NCI-H187 (cell line): ENCODE data around the gene FBXO24.
A peak's percentile ranks its signal among the peaks of the same experiment; 100 is the strongest.
"Not testable (repeated sequence)": the region's sequence is repeated elsewhere in the genome, so short reads cannot be mapped to it uniquely, and the experiment has no call there.

ENCODE experiments used
- DNase-seq, 2 experiments: peaks; one replicate each; lab custom pipeline; 2025; lab: John Stamatoyannopoulos, UW

Gene FBXO24

DNA sequence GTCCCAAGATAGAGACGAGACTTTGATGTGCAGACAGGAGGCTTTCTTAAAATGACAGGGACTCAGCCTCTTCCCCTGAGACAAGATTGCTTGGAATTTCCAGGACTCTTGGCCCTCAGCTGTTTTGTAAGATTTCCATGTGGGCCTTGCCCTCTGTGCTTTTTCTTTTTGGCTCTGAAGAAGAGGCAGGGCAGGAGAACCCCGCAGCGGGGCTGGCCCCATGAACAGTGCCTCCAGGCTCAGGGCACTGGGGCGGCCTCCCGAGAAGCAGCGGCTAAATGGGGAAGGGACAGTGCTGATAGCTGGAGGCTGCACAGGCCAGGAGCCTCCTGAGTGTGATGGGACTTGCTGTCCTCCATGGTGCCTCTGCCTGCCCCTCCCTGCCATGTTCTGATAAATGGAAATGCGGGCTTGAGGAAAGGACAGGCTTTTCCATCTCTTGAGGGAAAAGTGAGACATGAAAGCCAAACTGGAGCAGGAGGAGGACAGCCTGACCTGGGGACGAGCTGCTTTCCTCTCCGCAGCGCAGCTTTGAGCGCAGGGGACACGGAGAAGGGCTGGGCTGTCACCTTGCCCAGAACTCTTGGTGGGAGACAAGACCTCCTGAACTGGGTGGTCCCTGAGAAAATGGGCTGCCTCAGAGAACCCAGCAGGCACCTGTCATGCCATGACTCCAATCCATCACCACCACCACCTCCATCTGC is 24.5 kb upstream of the FBXO24 start:
- DNase-seq = no peak

DNA sequence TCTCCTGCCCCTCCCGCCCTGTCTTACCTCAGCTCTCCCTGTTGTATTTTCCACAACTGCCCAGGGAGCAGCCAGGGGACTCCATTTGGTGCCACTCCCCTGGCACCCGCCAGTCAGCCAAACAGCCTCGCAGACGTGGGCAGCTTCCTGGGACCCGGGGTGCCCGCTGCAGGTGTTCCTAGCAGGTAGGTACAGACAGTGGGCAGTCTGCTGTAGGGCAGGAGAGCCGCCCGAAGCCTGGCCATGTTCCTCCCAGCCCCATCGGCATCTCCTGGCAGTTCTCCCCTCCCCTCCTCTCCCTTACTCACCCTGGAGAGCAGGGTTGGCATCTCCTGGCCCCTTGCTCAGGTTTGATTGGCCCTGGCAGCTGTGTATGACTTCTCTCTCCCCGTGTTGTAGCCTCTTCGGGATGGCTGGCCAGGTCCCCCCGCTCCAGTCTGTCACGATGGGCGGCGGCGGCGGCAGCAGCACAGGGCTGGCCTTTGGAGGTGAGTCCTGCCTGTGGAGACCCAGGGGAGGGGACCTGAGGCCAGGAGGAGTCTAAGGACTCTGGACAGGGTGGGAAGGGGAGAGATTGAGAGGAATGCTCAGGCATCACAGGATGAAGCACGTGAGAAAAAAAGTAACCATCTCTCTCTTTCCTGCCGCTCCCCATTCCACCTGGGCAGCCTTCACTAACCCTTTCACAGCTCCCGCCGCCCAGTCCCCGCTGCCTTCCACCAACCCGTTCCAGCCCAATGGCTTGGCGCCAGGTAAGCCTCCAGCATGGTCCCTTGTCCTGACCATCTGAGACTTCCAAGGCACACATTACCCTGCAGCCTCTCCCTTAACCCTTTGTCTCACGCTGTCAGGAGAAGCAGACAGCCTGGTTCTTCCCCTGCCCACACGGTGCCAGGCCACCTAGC is 23.7 kb upstream of the FBXO24 start:
- DNase-seq = no peak

DNA sequence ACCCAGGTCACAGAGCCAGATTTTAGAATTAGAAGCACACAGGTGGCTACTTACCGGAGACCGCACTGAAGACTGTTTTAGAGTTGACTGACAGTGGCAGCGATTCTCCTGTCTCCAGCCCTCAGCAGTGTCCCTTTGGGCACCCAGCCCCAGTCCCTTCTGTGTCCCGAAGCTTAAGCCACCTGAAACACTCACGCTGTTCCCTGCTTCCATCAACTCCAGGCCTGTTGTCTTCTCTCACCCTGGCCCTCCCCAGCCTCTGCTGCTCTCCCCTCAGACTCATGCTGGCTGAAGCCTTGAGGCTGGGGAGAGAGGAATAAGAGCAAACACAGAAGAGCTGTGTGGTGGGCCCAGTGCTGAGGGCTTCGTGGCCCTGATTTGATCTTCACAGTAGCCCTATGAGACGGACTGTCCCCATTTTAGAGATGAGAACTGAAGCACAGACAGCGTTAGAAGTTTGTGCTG is 23.0 kb upstream of the FBXO24 start:
- DNase-seq = no peak

DNA sequence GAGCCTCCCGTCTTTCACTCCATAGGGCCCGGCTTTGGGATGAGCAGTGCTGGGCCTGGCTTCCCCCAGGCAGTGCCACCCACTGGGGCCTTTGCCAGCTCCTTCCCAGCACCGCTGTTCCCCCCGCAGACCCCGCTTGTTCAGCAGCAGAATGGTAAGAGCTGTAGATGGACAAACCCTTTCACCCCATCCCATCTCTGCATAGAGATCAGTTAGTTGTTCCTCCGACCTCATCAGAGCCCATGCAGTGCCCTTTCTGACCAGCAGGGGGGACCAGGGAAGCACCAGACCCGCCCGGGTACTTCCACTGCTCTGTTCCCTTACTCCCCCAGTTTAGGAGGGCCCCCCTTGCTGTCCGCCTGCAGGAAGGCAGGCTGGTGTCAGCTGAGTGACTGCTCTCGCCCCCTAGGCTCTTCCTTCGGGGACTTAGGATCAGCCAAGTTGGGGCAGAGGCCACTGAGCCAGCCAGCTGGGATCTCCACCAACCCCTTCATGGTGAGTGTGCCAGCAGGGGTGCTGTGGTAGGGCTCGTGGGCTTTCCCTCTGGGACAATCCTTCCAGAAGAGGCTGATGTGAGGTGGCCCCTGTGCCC is 22.2 kb upstream of the FBXO24 start:
- DNase-seq = peak in 1 of 2 experiments; percentile 43

DNA sequence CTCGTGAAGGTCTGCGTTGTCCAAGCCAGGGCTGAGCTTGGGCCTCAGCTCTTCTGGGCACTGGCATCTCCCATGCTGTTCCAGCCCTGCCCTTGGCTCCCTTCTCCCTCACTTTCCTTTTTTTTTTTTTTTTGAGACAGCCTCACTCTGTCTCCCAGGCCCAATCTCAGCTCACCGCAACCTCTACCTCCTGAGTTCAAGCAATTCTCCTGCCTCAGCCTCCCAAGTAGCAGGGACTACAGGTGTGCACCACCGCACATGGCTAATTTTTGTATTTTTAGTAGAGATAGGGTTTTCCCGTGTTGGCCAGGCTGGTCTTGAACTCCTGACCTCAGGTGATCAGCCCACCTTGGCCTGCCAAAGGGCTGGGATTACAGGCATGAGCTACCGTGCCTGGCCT is 21.7 kb upstream of the FBXO24 start:
- not testable (repeated sequence) for DNase-seq

DNA sequence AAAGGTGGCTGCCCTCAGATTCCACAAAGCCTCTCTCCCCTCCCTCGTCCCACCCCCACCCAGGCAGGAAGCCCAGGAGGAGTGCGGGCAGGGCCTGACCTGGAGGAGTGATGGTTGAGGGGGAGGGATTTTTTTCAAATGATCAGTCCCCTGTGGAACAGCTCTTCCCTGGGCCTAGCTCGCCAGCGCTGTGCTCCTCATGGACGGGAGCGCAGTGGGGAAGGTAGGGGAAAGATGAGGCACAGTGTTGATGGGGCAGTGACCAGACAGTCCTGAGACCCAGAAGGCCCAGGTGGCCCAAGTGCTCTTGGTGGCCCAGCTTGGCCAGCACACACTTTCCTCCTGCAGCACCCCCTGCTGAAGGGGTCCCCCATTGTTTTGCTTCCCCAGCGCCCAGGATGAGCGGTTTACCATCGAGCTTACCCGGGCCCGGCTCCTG is 21.0 kb upstream of the FBXO24 start:
- DNase-seq = no peak

DNA sequence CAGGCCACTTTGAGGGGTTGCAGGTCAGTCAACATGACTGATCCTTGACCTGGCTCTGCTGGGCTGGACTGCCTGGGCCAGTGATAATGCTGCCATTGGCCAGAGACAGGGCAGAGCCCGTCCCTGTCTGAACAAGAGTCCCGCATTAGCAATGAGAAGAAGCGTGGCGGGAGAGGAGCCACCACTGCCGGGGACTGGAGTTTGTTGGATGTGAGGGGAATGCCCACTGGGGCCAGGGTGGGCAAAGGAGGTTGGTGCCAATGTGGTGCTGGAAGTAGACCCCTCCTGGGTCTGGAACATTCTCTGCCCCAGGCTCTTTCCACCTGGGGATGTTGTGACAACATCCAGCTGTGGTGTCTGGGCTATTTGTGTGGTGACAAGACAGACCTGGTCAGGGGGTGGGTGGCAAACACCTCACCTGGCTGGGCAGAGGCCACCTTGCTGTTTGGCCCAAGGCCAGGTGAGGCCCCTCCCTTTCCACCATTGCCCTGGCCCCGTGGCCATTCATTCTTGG is 20.1 kb upstream of the FBXO24 start:
- DNase-seq = no peak

DNA sequence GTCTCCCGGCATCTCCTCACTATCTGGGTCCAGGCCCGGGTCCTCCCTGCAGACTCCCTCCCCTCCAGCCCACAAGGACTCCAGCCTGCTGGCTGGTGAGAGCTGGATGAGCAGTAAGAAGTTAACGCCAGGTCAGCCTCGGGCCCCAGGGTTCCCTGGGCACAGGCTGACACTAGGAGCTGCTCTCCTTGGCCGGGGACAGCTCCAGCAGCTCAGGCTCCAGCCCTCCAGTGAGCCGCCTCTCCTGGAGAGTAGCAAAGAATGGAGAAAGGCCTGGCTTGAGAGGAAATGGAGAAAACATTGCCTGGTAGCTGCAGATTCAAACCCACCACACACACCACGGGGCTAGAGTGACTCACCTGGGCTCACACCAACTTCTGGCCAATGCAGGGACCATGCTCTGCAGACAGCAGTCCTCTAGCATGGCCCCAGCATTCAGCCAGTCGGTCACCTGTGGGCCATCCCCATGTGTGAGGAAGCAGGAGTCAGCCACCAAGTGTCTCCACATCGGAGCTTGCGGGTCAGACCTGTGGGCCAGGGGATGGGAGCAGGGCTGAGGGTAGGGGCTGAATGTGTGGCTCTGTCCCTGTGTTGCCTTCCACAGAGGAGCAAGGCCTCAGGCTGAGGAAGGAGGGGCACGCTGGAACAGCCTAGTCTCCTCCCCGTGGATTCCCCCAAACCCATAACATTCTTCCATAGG is 18.9 kb upstream of the FBXO24 start:
- no peak for DNase-seq

DNA sequence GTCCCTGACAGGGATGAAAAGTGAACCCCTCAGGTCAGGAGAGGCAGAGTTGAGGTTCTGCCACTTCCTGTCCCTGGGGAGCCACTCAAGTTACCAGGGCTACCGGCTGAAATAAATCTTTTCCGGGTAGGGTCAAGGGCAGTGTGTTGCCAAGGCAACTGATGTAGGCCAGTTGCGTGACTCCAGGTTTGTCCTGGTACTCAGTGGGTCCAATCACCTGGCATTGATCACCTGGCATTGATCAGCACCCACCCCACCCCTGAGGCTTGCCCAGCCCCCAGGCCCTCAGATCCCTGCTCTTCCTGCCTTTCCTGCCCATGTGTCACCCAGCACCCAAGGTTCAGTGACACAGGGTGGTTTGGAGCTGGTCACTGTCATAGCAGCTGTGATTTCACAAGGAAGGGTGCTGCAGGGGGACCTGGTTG is 18.4 kb upstream of the FBXO24 start:
- peak in 1 of 2 experiments; percentile 25 for DNase-seq

DNA sequence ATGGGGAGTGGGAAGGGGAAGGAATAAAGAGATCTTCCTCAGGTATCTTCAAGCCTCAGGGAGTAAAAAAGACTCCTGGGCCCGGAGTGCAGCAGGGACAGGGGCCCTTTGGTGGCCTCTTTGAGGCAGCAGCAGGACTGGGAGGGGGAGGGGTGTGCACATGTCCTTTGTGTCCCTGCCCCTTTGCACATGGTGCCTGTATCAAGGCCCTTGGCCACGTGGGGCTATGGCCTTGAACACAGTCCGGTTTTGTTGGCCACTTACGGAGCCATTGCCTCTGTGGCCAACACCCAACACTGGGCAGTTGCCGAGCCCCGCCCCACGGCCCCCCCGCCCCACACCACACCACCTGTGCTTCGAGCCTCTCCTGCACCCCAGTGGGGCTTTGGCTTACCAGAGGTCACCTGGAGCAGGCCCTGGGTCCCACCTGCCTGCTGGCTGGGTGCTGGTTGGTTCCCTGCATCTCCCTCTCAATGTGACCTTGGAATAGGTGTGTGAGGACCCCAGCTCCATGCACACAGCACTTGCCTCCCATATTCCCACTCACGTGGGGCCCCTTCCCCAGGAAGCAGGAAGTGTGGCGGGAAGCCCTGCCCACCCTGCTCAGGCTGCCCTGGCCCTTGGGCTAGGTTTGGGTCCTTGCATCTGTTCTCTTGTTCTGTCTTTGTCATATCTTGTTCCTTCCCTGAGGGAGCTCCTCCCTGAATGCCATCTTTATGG is 17.8 kb upstream of the FBXO24 start:
- DNase-seq = no peak

DNA sequence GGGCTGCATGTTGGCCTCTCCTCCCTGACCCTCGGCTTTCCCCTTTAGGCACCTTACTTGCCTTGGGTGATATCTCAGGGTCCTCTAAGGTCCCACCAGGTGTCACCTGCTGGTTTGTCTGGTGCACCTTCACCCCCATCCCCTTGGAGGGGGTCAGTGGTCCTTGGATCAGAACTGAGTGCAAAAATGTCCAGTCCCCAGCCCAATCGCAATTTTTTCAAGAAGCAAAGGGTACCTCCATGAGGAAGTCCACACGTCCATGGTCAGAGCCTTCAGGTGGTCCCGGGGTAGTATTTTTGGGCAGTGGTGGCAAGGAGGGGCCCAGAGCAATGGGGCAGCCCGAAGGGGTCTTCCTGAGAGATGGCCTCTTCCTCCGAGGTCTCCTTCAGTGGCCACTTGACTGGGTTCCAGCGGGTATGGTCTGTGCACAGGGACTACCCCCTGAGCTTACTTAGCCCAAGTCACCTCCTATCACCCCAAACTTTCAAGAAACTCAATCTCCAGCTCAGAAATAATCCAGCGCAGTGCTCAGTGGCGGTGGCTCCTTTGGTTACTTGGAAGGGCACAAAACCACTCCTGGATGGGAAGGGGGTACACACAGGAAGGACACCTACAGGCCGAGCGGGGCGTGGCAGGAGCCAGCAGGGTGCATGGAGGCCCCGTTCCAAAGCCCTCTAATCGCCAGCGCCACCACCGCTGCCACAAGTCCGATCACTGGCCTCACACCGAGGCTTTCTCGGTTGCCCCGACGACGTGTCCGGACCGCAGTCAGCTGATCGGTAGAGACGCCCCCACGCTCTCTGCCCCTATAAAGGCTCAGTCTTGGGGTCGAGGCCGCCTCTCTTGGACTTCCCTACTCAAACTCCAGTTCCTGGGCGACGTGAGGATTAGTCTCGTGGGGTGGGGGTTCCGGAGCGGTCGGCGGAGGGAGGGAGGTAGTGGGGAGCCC is 17.0 kb upstream of the FBXO24 start:
- DNase-seq = no peak

DNA sequence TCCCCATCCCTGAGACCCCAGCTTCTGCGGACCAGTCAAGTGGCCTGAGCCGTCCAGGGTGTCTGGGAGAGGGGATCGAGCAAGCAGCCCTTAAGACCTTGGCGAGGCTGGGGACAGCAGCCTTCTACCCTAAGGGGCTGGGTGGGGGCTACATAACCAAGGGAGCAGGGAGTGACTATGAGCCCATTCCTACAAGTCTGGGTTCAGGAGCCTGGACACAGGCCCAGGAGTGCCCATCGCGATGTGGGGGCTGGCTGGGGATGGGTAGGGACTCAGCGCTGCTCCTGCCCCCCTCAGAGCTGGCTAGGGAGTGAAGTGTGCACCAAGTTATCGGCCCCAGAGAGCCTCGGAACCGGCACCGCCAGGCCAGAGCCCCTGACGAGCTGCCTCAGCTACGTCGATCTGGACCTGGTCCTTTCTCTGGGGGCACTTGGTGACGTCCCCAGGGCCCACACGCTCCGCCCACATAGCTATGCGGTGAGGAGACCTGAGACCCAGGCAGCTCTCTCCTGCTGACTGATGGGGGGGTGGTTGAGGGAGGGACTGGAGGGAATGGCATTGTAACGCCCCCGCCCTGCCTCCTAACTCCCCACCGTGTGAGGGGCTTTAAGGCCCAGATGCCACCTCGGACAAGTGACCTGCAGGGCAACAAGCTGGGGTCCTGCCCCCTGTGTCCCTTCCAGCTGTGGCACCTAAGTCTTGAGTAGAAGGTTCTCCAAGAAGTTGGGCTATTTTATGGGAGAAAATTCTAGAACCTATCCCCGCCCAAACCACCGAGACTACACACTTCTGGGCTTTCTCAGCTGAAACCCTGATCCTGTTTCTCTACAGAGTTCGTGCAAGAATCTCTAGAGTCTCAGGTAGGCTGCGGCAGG is 14.9 kb upstream of the FBXO24 start:
- no peak for DNase-seq

DNA sequence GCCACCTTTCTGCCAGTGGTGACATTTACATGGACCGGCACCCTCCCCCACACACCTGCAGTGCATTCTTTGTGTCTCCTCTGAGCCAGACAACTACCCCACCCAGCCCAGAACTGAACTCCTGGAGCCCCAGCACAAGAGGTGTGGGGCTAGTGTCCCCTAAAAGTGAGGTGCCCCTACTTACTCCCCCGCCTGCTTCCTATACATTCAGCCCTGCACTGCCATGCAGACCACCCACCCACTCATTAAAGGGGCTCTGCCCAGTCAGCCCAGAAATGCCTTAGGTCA is 14.4 kb upstream of the FBXO24 start:
- DNase-seq = no peak

DNA sequence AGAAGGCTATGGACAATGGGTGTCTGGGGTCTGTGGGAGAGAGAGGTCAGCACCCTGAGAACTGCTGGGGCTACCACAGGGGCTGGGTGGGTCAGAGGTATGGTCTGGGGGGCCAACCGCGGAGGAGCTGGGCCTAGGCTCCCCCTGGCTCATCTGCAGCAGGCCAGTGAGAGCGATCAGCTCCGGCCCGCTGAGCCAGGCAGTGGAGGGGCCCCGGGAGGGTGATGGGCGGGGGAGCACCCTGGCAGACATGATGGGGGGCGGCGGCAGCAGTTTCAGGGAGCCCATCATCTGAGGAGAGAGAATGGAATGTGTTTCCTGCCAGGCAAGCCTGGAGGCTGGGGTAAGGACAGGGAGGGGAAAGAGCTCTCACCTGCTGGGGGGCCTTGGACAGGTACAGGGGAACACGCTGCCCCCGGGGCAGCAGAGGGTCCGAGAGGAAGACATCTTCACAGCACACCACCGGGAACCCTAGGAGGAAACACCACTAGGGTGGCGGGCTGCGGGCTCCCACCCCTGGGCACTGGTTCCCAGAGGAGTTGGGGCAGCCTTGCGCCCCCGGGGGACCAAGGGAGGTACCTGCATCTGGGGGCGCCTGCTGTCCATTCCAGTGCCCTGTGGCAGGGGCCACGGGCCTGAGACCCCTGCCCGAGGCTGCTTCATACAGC is 13.7 kb upstream of the FBXO24 start:
- DNase-seq = no peak

DNA sequence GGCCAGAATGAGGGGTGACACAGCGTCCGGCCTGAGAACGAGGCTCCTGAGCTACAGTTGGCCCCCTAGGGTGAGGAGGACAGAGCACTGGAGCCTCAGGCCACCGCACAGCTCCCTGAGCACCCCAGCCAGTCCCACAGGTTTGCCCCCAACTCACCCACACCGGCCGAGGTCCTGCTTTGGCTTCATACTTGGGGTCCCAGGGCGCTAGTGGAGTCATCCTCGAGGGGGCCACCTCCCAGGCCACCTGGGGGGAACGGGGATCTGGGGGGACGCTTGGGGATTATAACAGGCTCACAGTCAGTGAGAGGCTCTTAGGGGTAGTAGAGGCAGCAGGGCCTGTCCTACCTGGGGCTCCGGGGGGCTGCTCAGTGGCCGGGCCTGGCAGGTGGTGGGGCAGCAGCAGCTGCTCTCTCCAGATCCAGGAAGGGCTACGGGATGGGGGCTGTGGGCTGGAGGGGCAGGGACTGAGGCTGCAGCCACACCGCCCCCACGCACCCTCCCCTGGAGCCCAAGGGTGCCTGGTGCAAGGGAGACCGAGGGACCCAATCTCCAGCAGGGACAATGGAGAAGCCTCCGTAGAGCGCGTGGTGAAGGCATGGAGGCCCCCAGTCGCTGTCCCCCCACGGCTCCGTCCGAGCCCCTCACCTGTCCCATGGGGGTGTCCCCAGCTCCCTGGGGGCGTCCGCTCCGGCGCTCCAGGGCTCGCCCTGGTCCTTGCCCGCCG is 13.0 kb upstream of the FBXO24 start:
- DNase-seq = no peak

DNA sequence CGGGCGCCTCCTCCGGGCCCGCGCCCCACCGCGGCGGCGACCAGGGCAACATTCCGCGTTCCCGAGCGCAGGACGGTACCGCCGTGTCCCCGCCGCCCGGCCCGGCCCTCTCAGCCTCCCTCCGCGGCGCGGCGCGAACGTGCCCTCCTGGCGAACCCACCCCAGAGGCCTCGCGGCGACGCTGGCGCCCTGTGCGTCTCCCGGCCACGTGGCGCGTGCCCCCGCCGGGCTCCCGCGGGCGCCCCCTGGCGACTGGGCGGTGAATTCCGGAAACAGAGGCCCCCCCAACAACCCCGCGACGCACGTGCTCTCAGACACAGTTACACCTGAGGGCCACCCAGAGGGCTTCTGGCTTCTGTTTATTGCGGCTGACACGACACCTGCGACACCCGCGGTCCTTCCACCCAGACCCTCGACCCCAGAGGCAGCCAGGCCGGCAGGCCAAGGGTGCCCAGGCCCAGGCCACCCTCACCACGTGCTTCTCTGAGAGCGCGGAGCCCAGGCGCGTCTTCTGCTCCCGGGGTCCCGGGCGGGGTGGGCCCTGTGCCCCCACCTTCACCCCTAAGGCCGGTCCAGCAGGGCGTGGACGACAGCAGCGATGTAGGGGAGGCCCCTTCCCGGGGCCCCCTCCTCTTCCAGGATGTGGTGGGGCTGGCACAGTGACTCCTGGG is 12.3 kb upstream of the FBXO24 start, which contains the start of gene SAP25:
Gene SAP25 (minus strand): TSS at position 210 of the 671 bp plus-strand sequence. CDS start 158 bp downstream, at position 52.
- DNase-seq = no peak
